Lower leg skin (tissue), 3 donors: ENCODE measurements around the gene DPEP1.

Experiments used
- POLR2A ChIP-seq, 2 donors: fragments of 450-650 bp; IDR thresholded peaks; one replicate each; pipeline ENCODE4 v1.6.1; 2016 to 2017; ENCODE audit warnings: antibody characterized with exemption in 2 of 2, mild to moderate bottlenecking in 1 of 2, moderate library complexity in 1 of 2
- TF ChIP-seq, protein P1 (sequence below), 3 donors: fragments of 450-650 bp; IDR thresholded peaks; one replicate each; pipeline ENCODE4 v1.5.1; 2016; ENCODE audit warnings: antibody characterized with exemption in 3 of 3, mild to moderate bottlenecking in 3 of 3, moderate library complexity in 2 of 3

DNA sequence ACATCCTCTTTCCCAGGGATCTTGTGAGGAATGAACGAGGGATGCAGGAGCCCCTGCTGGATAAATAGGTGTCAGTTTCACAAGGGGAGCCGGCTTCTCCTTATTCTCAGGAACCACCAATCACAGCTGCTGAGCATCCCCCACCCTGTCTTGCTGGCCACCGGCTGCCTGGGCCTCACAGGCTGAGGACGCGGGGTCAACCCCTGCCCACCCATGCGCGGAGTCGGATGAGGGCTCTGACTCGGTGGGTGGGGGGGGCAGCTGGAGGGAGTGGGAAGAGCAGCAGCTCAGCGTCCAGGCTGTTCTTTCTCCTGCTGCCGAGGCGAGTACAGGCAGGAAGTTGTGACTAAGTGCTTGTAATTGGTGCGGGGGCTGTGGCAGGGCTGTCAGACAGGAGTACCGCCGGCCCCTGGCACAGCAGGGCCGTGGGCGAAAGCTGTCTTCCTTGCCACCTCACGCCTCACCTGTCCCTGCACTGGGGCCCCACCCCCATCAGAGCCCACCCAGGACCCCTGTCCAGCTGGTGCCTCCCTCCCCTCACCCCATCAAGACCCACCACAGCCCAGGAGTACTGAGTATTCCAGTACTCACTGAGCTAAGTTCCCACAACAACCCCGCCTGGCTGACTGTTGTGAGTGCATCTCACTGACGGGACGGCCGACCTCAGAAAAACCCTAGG is 11.0 kb upstream of the DPEP1 start:
- TF ChIP-seq, protein P1, sequence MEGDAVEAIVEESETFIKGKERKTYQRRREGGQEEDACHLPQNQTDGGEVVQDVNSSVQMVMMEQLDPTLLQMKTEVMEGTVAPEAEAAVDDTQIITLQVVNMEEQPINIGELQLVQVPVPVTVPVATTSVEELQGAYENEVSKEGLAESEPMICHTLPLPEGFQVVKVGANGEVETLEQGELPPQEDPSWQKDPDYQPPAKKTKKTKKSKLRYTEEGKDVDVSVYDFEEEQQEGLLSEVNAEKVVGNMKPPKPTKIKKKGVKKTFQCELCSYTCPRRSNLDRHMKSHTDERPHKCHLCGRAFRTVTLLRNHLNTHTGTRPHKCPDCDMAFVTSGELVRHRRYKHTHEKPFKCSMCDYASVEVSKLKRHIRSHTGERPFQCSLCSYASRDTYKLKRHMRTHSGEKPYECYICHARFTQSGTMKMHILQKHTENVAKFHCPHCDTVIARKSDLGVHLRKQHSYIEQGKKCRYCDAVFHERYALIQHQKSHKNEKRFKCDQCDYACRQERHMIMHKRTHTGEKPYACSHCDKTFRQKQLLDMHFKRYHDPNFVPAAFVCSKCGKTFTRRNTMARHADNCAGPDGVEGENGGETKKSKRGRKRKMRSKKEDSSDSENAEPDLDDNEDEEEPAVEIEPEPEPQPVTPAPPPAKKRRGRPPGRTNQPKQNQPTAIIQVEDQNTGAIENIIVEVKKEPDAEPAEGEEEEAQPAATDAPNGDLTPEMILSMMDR (IDR thresholded peaks at IDR 0.05): no peak
- no peak for TF ChIP-seq POLR2A (IDR thresholded peaks at IDR 0.05)
